Measurements from ENCODE around the gene KCP.

DNA sequence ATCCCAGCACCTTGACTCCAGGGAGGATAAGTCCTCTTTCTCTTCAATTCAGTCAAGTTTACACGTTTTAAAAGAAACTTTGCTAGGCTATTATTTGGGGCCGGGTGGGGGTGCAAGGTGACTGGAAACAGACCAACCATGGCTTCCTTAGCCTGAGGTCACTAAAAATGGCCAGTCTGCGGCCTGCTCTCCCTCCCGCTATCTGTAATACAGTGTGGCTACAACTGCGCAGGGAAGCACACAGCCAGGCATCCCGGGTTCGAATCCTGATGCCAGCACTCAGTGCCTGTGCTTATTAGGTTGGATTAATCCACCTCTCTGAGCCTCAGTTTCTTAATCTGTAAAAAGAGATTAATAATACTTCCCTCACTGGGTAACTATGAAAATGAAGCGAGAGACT, 28.4 kb downstream of the KCP start:
- TF ChIP-seq FOXA1 (IDR thresholded peaks at IDR 0.05) (no peak), BHLHE40 (IDR thresholded peaks at IDR 0.05; ENCODE audit: borderline replicate concordance) (no peak), ELF4 (IDR thresholded peaks at IDR 0.05) (no peak), FOXM1 (IDR thresholded peaks at IDR 0.05; ENCODE audit: borderline replicate concordance) (no peak), SUZ12 (IDR thresholded peaks at IDR 0.05) (no peak), ARNT (IDR thresholded peaks at IDR 0.05) (no peak), SP1 (IDR thresholded peaks at IDR 0.05) (no peak), NFRKB (IDR thresholded peaks at IDR 0.05) (no peak), FOXK2 (IDR thresholded peaks at IDR 0.05) (no peak), TARDBP (IDR thresholded peaks at IDR 0.05) (no peak)
